HL-60/S4 treated with retinoic acid at 250 ng/mL for 4 days and 3 days (cell line): ENCODE results near the gene TBX10.
"Not testable (repeated sequence)": the region's sequence is repeated elsewhere in the genome, so short reads cannot be mapped to it uniquely, and the experiment has no call there.

Source experiments
- in situ Hi-C: fragments of 300-500 bp; cut with MboI; formaldehyde crosslinking; loops from 2 replicates; pipeline ENCODE4 v1.7.0; 2022; ENCODE audit warnings: low sequenced_read_pairs

The TBX10 gene

DNA sequence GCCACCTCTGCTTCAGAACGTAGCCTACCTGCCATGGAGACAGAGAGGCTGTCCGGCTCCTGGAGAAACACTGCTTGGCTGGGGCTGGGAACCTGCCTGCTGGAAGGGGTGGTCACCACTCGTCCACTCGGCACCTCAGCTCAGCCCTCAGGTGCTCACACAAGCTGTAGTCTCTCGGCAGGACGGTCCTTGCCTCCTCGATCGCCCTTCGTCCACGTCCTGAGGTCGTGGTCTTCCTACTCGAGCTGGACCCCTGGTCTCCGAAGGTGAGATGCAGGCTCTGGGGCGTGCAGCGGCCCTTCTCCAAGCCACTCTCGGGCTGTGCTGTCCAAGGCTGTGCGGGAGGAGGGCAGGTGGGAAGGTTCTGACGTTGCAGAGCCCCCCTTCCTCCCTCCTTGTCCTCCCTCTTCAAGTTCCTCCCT, at the start of gene TBX10:
TBX10 (minus strand) TSS at position 326 of the 422 bp plus-strand sequence; CDS start at position 35, 291 bp downstream.
- in situ Hi-C loops: no loop called here

DNA sequence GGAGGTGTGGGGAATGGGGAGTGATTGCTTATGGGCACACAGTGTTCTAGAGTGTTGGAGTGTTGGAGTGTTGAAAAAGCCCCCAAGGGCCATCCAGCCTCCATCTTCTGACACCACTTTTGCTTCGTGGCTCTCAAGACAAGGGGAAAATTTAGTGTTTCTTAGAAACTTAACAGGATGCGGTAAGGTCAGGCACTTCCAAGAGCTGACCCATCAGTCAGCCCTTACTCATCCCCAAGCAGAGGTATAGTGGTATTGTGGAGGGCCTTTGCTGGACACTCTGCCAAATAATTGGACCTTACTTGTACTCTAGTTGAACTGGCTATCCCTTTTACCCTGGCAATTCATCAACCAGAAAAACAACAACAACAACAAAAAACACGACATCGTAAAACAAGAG, 49.6 kb upstream of the TBX10 start:
- in situ Hi-C loops: no loop called here

DNA sequence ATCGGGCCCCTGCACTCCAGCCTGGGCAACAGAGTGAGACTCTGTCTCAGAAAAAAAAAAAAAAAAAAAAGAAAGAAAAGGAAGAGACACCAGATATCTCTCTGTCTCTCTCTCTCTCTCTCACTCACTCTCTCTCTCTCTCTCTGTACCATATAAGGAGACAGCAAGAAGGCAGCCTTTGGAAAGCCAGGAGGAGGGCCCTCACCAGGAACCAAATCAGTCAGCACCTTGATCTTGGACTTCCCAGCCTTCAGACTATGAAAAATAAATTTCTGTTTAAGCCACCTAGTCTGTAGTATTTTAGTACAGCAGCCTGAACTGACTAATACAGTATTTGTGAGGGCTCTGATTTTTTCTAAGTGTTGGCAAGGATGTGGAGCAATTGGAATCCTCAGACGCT, 48.4 kb upstream of the TBX10 start:
- in situ Hi-C loops: no loop called here

DNA sequence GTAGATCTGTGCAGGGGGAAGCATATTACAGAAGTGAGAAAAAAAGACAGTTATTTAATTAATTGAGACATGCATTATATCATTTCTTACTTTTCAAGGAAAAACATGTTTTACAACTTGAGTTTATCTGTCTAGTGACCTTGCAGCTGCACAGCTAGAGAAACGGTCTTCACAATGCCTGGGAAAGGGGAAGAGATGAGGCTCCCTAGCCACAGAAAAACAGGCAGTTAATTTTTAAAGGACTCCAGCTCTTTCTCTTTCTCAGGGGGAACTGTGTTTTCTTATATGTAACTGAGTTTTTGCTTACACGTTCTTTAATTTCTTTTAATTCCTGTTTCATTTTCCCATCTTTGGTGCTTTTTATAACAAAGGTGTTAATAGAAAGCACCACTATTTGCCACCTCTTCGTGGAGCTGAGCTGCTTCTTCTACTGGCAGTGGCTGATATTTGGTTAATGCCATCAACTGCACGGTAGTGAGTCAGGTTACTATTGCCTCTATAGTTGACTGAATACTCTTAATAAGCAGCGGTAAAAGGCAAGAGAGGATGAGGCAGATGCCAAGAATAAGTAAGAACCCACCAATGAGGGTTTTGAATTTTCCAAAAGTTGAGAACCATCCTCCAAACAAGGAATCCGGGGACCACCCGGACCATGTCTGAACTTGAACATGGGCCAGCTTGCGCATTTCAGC, 46.2 kb upstream of the TBX10 start:
- in situ Hi-C loops: not testable (repeated sequence)

DNA sequence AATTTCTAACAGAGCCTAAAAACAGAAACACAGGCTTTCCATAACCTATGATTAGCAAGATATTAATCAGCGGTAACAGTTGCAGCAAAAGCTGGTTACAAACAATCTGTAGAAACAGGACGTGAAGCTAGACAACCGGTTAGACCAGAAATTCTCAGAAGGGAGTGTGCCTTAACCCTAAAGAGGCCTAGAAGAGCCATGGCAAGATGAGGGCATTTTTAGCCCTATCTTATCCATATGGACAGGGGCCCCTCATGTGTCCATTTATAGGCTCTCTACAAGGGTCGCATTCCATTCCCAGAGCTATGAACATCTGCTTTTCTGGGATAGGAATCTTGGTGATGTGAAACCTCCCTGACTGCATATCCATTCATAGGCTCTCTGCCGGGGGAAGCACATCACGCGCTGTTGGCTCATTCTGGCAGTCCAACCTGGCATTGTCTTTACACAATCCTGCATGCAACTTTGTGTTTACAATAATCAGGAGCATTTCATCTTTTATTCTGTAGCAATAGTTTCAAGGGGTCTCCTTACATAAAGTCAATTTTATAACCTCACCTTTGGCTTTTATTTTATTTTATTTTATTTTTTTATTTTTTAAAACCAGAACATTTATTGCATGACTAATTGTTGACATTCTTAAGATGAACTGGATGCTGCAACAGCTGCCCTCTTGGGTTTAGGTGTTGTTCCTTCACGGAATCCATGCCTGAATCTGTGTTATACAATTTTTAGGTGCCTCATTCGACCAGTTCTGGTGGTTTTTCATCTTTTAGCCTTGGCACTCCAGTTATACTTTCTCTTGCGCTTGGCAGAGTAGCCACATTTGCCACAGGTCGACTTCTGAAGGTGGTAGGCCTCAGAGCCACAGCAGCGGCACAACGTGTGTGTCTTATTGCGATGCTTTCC, 42.8 kb upstream of the TBX10 start:
- in situ Hi-C loops: not testable (repeated sequence)

DNA sequence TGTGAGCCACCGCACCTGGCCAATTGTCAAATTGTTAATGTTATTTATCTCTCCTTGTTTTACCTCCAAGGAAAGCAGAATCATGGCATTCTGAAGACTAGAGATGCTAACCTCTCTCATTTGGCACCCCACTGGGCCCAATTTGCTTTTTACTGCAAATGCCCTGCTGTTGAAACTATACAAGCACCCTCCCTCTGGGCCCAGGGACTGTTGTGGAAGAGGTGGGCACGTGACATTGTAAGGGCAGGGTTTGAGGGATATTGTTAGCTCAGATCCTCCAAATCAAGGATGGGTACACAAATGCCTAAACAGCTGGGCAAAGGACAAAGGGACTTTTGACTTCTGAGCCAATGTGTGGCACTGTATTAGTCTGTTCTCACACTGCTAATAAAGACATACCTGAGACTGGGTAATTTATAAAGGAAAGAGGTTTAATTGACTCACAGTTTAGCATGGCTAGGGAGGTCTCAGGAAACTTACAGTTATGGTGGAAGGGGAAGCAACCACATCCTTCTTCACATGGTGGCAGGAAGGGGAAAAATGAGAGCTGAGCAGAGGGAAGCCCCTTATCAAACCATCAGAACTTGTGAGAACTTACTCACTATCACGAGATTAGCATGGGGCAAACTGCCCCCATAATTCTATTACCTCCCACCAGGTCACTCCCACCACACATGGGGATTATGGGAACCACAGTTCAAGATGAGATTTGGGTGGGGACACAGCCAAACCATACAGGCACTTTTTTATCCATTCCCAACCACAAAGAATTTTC, 41.3 kb upstream of the TBX10 start:
- in situ Hi-C loops: no loop called here

DNA sequence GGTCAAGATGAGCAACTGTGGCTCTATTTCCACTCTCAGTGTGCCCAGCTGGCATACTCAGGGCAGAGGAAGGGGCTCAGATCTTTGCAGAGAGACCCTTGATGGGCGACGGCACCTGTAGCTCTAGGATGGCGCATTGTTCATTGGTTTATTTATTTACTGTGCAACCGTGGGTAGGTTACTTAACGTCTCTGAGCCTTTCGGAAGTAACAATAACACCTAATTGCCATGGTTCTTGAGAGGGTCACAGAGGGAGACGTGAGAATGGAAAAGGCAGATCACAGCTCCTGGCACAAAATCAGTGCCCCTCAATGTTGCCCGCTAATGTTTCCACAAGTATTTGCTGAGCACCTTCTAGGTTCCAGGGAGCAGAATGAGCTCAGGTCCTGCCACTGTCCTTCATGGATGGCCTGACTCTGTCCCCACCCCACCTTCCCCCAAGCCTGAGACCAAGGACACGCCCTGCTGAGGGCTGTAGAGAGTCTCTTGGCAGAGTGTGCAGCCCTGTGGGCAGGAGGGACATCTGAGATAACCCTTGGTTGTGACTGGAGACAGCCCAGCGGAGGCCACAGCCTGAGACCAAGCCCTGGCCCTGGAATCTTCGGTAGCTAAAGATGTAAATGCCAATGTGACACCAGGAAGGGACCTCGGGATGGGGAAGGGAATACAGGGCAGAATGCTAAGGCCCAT, 35.6 kb upstream of the TBX10 start:
- in situ Hi-C loops: no loop called here

DNA sequence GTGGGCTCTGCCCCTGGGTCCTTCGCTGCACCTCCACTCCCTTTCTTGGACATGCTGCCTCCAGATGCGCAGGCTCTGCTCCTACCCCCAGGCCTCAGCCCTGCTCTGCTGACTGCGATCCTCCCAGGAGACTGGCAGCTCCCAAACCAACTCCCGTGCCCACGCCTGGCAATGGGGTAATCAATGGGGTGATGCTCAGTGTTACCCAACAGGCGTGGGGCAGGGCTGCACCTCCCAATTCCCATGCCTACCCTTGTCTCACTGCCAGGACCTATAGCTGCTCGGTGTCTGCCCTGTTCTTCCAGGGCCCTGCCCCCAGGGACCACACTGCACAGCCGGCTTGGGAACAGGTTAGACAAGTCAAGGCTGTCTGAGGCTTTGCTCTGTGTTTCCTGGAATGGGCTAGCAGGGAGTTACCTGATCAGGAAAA, 34.9 kb upstream of the TBX10 start, which contains the start of gene ALDH3B2:
ALDH3B2 (minus strand) TSS at position 182 of the 430 bp plus-strand sequence. CDS start 7,688 bp downstream, outside the sequence.
- in situ Hi-C loops: no loop called here

DNA sequence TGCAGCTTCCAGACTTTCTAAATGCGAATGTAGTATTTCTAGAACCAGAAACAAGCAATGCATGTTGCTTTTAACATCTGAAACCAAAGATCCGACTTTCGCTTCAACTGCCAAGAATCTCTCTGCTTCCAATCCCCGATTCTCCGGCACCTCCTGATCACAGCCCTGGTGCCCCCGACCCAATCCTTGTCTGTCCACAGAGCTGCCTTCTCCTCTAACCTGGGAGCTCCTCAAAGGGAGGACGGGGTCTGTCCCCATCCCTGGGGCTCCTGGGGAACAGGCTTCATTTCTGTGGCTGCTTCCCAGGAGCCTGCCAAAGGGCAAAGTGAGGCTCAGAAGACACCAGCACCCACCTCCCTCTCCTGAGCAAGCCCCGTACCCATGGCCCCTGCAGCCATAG, 34.3 kb upstream of the TBX10 start:
- in situ Hi-C loops: no loop called here

DNA sequence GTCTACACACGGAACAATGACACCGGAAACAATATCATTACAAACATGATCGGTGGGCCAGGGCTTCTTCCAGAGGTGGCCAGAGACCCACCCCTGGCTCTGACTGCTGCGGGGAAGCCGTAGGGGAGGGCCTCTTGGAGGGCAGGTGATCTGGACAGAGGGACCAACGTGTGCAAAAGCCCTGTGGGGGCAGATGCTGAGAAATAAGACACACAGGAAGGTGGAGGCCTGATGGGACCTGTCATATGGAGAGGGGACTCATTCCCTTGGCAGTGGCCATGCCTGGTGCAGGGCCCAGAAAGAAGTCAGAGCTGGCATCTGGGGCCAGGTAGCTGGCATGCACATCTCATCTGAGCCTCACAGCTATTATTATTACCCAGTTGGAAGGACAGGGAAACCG, 33.8 kb upstream of the TBX10 start:
- in situ Hi-C loops: no loop called here

DNA sequence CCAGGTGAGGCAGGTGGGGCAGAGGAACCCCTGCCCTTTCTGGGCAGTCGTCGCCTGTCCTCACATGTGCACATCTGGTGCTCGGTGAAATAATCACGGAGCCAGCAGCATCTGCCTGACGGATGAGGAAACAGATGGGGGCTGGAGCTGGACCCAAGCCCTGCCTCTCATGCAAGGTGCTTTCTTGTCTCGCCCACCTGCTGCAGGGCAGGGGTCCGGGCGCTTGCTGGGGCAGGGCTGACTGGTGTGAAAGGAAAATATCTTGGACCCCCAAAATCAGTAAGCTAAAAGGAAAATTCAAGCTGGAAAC, 31.6 kb upstream of the TBX10 start:
- in situ Hi-C loops: no loop called here

DNA sequence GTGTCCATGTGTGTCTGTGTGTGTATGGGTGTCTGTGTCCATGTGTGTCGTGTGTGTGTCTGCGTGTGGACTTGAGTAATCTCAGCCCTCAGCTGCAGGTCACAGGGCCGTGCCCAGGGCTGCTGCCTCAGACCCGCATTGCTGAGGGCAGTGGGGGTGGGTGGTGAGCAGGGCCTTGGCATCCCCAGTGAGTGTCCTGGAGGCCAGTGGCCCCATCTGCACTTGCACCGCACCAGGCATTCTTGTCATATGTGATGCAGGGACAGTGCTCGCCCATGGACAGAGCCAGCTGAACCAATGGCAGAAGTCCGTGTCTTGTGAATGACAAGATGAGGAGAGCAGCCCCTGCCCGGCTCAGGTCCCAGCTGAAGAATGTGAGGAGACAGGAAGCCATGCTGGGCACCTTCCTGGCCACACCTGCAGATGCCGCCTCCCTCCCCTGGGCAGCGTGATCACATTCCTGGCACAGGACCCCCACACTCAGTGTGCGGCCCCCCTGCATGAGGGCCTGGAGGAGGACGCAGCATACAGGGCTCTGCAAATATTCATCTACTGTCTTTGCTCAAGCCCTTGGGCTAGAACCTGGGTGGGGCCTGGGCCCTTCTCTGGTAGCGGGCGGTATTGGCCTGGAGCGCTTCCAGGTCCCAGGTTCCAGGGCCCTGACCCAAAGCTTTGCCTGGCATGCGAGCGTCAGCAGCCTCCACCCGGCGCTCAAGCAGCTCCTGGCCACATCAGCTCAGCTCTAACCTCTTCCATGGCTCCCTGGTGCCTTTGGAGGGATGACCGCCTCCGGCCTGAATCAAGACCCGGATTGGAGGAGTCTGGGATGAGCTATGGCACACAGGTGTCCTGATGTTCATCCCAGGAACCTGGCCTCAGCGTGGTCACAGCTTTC, 31.0 kb upstream of the TBX10 start:
- in situ Hi-C loops: no loop called here

DNA sequence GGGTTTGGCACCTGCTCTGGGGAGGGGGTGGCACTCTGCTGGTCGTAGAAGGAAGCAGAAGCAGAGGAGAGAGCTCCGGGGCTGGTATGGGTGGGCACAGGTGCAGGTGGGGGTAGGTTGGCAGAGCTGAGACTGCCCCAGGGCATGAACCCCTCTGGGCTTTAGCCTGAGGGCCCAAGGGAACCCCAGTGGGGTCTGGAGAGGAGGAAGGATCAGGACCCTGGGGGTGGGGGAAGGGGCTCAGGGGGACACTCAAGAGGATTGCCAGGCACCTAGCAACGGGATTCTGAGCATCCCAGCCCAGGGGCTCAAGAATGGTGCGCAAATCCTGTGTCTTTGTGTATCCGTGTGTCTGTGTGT, 28.6 kb upstream of the TBX10 start:
- in situ Hi-C loops: no loop called here

DNA sequence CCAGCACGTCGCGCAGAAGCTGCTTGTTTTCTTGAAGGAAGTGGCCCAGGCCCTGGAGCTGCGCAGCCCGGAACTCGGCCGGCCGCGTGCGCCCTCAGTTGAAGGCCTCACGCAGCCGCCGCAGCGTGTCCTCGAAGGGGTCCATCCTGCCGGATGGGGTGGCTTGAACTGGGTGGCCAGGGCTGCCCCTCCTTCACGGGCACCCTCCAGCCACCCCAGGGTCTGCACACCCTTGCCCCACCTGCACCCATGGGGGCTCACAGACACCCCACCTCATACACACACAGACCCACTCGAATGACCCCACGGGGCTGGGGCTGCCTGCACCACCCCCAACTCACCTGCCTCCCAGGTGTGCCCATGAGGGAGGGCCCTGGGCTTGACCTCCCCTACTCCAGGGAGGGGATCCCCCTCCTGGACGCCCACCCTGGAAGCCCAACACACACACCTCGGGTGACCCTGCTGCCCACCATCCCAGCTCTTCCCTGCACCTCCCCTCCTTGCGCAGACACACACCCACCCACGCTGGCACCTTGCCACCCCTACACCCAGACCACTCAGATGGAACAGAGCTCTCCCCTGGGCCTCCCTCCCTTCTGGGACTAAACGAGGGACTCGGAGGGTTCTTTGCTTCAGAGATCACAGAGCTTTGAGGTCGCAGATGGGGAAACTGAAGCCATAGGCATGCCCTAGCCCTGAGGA, 28.1 kb upstream of the TBX10 start:
- in situ Hi-C loops: no loop called here

DNA sequence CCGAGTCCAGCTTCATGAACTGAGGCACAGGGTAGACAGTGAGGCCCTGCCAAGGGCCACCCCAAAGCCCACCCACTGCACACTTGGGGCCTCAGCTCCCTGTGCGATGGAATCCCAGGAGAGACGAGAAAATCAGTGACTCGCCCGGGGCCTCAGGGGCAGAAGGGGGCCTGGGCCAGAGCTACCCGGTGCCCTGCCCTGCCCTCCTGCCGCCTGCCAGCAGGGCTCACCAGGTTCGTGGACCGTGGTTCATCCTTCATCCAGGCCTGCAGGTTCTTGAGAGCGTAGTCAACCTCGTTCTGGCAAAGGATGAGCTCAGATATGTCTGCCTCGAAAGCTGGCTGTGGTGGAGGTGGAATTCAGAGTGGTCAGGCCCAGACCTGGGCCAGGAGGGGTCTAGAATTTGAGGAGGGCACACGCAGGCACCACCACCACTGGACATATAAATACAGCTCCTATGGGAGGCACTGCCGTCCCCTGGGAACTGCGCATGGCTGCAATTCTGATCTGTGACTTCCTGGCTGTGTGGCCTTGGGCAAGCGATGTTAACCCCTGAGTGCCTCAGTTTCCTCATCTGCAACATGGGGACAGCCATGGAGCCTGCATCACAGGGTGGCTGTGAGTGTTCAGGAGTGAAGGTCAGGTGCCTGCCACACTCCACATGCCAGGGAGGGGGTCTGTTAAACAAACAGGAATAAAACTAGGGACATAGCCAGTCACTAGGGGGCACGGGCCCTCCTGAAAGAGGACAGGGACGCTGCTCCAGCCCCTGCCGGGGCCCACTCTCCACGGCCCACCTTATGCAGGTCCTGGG, 27.3 kb upstream of the TBX10 start:
- in situ Hi-C loops: no loop called here

DNA sequence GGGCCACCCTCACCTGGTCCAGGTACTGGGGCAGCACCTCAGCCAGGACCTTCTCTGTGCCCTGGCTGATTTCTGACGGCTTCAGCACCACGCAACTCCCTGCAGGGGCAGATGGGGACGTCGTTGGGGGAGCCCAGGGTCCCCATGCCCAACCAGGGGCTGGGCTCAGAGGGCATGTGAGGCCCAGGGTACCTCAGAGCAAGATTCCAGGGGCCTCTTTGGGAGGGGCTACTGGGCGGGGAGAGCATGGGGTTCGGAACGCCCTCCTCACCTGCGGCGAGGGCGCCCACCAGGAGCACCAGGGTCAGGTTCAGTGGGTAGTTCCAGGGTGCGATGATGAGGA, 26.7 kb upstream of the TBX10 start:
- in situ Hi-C loops: no loop called here

DNA sequence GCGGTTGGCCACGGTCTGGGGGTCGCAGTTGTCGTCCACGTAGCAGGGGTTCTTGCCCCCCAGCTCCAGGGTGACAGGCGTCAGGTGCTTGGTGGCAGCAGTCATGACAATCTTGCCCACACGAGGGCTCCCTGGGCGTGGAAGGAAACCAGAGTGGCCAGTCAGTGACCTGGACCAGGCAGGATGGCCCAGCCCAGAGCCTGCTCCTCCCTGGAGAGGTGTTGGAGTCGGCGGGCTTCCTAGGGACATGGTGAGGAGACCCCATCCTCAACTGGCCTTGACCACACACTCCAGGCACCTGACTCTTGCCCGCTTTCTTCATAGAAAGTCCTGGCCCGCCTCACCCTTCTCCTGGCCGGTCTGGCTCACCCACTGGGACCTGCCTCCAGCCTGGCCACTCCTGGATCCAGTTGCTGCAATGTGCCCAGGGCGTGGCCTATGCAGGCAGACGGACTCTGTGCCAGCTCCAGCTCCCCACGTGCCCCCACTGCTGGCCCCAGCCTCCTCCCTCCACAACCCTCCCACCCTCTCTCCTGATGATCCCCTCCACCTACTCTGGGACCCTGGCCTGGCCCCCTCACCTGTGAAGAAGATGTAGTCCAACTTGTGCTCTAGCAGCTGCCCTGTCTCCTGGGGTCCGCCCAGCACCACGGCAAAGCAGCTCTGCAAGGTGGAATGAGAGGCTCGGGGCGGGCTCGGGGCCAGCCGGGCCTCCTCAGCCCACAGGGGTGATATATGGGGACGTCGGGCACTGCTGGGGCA, 26.2 kb upstream of the TBX10 start:
- in situ Hi-C loops: no loop called here
